Globus pallidus (tissue), 1 donor: ENCODE results near the gene C14orf180.
"Not testable (repeated sequence)": the region's sequence is repeated elsewhere in the genome, so short reads cannot be mapped to it uniquely, and the experiment has no call there.

Experiments used
- DNase-seq: peaks from one replicate; pipeline ENCODE4 v3.0.0-alpha.2; 2015; ENCODE audit warnings: low spot score

Gene C14orf180

DNA sequence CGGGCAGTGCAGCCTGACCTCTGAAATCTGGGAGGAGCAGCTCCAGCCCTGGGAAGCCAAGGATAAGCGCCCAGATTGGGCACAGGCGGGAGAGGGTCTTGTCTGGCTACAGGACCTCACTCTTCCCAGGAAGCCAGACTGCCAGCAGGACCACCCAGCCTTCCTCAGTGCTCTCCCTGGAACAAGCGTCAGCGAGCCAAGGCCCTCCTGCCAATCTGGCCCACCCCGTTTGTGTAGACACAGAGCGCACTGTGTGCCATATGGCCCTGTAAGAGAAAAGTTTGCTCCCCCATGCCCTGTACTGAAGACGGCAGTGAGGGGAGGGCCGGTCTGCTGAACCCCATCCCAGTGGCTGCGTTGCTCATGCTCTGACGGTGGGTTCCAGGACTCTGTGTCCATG, 1.2 kb upstream of the C14orf180 start:
- DNase-seq = no peak

DNA sequence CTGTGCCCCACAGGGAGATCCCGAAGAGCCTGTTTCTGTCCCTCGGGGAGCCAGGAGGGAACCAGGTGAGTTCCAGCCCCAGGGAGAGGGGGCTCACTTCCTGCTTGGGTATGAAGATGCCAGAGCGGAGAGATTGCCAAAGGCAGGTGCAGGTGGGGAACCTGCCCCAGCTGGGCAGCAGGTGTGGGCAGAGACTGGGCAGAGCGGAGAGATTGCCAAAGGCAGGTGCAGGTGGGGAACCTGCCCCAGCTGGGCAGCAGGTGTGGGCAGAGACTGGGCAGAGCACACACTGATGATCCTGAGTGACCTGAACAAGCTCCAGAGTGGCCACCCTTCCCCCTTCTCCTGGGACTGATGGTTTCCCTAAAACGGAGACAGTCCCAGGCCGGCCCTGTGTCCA, 375 bp downstream of the C14orf180 start:
- DNase-seq = not testable (repeated sequence)

DNA sequence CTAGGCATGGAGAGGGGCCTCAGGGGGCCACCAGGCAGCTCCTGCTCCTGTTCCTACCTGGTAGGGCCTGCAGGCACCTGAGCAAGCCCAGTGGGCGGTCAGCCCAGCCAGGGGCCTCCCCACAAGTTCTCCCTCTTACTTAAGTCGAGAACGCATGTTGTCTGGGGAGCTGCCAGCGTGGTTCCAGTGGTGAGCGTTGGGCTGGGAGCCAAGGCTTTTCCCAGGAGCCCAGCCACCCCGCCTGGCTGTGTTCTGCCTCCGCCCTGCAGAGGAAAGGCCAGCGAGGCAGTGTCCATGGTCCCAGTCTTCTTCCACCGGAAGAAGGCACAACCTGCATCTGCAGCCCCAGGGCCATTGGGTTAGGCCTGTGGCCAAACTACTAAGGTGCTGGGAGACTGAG, 1.4 kb downstream of the C14orf180 start:
- no peak for DNase-seq

DNA sequence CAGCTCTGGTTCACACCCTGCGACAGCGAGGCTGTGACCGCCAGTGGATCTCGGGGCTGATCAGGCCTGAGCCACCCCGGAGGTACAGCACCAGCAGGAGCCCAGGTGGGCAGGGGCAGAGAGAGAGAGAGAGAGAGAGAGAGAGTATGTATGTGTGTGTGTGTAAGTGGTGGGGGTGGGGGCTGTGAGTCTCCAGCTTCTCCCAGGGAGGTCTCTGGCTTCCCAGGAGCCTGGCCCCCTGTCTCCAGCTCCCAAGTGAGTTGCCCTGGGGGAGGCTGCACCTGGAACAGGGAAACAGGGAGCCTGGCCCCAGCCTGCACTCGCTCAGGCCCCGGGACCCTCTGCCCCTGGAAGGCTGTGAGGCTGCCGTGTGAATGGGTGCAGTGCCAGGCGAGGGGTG, 2.0 kb downstream of the C14orf180 start:
- no peak for DNase-seq

DNA sequence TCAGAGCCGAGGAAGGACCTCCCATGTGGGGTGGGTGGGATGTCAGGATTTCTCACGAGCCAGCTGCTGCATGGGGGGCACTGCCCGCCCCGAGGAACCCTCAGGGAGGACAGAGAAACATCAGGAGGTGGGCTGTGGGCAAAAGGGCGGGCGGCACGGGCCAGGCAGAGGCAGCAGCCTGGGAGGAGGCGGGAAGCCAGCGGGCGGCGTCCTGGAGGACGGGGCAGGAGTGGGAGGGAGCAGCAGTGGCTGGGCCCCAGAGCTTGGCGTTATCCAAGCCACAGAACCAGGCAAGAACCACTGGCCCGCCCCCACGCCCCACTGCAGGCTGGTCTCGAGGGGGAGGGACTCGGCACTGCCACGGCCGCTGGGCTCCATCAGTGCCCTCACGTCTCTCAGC, 2.4 kb downstream of the C14orf180 start:
- DNase-seq = no peak

DNA sequence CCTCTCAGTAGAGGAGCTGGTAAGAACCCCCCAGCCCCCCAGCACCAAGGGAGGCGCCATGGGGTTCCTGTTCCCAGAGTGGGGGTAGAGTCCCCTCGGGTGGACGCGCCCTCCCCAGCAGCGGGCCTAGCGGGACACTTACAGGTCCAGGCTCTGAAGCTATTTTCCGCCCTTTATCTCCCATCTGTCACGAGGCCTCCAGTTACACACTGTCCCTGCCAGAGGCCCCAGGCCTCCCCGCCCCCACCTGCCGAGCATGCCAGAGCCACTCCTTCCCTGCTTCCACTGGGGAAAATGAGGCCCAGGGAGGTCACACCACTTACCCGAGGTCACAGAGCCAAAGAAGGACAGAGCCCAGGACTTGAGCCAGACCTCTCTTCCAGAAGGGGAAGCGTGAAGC, 3.1 kb downstream of the C14orf180 start:
- DNase-seq = no peak

DNA sequence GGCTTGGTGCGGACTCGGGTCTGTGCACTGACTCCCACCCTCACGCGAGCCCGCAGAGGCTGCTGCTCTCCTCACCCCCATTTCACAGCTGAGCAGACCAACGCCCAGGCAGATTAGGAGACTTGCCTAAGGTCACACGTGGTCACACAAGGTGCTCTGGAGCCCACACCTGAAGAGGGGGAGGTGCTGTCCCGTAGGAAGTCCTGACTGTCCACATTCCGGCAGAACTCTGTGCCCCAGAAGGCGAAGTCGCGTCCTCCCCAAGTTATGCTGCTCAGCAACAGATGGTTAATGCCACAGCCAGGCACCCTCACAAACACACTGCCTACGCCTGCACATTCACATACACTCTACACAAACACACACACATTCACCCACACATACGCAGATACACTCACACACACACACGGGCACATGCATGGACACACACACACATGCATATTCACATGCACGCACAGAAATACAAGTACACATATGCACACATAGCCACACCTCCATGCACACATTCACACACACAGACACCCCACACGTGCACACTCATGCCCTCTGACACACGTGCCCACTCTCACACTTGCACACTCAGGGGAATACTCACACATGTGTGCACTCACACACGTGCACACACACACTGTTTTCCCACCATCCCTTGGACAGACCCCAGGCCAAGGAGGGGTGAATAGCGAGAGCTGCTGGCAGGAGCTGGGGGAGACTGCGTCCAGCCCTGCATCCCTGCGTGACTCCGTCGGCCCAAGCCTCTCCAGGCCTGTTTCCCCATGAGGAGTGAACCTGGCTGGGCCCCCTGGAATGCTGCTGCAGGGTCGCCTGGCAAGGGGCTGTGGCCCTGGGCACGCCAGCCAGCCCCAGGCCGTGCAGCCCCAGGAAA, 4.1 kb downstream of the C14orf180 start:
- no peak for DNase-seq

DNA sequence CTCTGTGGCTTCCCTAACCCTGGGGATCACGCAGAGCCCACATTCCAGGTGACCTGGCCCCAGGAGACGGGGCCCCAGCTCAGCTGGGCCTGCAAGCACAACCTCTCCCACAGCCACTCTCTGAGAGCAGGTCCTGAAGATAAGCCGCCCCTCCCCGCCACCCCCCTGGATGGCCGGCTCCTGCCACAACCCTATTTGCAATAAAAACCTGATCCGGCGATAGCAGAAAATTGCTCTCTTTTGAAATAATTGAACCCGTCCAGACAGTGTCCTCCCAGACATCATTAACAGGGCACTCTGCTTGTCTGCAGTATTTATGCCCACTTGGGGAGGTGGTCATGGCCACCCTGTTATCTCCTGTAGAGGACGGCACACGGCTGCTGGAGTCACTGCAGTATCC, 5.0 kb downstream of the C14orf180 start:
- no peak for DNase-seq

DNA sequence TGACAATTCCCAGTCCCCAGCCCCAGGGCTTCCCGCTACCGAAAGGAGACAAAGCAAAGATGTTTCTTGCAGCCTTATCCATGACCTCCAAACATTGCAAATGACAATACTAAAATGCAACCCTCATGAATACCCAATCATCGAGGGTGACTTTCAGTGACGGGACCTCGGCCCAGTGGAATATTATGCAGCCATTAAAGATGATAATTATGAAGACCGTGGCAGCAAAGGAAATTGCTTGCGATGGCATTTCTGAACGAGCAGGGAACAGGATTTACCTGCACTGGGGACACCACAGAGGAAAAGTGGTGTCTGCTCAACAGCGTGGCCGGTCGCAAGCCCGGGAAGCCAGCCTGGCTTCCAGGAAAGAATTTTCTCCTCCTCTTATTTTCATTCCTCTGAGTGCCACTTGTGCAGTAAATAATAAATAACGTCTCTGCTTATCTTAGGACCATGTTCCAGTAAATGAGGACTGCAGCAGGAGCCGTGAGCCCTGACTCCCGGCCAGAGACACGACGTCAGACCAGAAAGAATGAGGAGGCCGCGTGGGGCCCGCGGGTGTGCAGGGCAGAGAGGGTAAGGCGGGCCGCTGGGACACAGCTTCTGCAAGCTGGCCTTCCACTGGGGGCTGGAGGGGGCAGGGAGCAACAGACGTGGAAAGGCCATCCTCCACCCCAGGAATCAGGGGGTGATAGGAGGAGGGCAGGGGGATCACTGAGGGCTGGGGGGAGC, 6.6 kb downstream of the C14orf180 start:
- no peak for DNase-seq

DNA sequence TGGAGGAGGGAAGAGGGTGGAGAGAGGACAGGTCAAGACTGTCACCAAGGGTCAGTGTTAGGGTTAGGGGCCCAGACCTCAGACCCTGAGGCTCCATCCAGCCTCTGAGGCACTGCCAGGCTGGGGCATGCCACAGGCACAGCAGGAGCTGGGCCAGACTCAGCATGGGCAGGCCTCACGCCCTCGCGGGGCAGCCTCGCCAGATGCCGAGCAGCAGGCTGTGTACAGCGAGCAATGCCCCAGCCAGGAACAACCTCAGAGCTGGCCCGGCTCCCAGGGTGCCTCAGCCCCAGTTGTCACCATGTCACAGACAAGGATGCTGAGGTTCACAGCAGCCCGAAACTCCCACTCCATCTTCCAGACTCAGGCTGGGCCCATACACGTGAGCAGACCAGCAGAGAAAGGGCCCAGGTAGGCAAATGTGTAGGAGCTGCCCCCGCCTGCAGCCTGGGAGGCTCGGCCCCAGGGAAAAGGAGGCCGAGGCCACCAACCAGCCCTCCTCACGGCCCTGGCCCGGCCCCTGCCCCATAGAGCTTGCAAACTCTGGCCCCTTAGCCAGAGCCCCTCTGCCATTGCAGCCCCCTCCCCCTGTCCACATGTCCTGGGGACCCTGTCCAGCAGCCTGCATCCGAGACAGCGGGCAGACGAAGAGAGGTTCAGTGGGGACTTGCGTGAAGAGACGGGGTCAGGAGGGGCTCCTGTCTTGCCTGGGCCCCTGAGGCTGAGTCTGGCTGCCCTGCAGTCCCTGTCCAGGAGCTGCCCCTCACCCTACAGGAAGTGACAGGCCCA, 7.5 kb downstream of the C14orf180 start:
- peak; percentile 53 for DNase-seq

DNA sequence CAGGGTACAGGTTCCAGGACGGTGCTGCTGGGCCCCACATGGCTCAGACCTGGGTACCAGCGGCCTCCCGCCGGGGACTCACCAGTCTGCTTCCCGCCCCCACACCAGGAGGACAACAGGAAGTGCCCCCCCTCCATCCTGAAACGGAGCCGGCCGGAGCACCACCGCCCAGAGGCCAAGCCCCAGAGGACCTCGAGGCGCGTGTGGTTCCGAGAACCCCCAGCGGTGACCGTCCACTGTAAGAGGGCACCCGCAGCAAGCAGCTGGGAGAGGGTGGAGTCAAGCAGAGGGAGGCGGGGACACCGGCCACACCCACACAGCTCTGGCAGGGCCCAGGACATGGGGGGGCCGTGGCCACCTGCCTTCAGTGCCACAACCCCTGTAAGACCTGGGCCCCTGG, 8.1 kb downstream of the C14orf180 start:
- DNase-seq = no peak

DNA sequence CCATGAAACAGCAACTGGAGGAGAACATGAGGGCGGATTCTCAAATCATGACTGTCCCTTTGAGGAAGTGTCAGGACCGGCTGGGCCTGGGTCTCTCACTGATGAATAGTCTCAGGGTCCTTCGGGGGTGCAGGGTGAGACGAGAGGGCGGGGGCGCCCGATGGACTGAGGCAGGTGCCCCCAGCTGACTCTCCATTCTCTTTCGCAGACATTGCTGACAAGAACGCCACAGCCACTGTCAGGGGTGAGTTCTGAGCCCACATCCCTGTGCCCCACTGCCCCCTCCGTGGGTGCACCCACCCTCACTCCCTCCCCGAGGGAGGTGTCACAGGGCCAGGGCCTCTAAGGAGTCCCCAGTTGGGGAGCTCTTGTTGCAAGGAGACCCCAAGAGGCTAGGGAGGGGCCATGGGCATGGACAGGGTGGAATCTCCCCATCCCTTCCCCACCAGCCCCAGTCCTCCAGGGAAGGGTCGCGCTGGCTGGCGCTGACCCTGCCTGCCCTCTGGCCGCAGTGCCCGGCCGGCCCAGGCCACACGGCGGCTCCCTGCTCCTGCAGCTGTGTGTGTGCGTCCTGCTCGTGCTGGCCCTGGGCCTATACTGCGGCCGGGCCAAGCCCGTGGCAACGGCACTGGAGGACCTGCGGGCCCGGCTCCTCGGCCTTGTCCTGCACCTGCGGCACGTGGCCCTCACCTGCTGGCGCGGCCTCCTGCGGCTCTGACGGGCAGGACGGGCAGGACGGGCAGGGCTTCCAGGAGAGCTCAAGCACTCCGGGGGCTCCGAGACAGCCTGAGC, 8.7 kb downstream of the C14orf180 start:
- DNase-seq = no peak

DNA sequence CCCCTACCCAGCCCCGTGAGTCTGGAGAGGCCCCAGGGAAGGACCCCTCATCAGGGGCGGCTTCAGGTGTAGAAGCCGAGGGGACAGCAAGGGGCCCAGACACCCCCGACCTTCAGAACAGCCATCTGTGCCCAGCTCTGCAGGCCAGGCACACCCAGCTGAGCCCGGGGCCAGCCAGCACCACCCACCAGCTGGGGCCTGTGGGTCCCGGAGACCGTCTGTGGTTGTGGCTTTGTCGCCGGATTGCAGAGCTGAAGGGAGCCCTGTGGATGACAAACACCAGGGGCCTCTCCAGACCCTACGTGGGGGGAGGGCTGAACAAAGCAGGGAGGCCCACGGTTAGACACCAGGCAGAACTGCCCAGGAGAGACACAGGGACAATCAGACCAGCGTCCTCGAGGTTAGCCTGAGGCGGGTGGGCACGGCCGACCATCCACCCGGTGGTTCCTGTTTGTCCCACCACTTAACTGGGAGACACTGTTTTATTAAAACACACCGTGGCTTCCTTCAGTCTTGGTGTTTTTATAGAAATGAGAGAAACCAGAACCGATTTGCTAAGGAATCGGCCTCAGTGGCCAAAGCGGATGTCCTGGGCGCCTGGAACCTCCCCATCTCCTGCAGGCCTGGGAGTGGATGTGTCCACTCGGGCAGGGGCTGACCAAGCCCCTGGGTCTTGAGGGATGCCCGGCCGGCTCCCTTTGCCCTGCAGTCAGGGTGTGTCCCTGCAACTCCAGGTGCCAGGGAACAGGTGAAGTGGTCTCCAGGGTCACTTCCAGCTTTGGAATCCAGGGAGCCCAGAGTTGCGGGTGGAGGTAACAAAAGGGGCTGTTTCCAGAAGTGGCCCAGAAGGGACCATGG, 10.0 kb downstream of the C14orf180 start:
- DNase-seq = no peak

DNA sequence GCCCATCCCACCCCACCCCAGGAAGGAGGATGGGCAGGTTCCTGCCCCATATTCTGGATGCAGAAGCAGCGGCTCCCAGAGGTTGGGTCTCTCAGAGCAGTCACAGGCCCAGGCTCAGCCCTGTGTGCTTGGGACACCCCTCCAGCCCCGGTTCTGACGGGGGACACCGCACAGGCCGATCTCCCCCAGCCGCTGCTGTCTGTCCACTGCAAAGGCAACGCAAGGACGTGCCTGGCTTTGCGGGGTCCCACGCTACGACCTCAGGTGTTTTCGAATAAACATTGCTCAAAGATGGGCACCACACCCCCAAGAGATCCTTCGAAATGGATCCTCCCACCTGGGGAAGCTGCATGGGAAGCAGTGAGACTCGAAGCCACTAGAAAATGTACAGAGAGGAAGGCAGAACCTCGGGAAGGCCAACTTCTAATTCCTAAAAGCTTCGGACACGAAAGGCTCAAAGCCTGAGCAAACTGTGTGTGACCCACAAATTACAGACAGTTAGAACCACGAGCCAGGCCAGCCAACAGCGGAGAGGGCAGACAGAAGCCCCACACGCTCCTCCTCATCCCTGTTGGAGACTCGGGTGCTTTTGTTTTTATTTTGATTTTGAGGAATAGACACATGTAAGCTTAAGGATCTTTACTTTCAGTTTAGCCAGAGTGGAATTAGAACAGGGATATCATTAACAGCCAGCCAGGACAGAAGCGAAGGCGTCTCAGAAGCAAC, 10.8 kb downstream of the C14orf180 start:
- DNase-seq = no peak

DNA sequence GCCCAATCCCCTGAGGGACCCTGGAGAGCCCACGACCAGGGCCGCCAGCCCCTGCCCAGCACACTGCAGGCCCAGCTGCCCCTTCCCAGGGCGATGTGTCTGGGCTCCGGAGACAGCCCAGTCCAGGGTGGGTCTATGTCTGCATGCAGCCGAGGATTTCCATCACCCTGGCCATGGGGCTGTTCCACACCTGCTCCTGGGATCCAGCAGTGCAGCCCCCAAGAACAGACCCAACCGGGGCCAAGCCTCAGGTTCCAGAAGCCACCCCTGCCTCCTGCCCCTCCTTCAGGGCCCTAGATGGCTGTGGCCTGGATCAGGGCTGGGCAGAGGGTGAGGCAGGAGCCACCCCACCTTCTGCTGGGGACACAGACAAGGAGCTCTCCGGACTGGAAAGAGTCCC, 11.5 kb downstream of the C14orf180 start:
- no peak for DNase-seq

DNA sequence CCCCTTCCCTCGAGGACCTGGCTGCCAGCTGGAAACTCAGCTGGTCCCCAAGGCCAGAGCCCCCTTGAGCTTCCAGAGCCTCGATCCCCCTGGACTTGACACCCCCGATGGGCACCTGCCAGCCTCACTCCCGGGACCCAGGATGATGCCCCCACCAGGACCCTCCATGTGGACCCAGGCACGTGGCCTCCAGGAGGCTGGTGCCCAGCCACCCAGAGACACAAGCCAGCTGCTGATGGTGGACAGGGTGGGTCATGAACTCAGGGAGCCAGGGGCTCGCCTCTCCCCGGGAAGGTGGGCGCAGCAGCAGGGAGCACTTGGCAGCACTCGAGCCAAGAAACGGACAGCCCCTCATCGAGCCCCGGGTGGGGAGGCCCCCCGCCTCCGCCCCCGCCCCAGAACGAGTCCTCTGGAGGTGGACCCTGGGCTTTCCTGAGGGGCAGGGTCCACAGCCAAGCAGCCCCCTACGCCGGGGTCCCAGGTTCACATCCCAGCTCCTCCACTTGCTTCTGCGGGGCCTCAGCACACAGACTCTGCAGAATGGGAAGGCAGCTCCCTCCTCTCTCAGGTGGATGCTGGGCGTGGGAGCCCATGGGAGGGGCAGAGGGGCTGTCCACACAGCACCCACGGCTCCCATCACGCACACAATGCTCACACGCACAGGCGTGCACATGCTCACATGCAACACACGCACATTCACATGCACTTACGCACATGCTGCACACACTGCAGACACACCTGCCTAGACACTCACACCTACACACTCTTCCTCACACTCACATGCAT, 12.1 kb downstream of the C14orf180 start:
- DNase-seq = no peak

DNA sequence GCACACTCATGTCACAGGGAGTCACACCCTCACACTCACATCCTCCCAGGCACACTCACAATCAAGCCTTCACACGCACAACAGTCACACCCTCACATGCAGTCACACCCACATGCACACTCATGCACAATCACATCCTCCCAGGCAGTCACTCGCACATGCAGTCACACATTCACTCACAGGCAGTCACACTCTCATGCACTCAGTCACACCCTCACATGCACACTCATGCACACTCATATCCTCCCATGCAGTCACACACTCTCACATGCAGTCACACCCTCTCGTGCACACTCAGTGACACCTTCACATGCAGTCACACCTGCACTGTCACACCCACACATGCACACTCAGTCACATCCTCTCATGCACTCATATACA, 12.7 kb downstream of the C14orf180 start:
- DNase-seq = no peak

DNA sequence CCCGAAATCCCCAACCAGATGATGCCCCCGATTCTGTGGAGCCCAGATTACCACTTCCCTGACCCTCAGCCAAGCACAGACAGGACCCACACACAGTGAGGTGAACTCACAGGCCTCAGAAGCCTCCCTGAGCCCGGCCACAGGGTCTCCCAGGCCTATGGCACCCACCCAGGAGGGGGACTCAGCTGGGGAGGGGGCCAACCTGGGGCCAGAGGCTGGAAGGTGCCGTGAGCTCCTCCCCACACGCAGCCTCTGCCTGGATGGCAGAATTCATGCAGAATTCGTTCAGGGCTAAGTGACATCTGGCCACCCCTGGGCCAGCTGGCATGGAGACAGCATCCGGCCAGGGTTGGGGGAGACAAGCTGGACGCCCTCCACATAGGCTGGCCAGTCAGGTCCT, 13.2 kb downstream of the C14orf180 start:
- no peak for DNase-seq

DNA sequence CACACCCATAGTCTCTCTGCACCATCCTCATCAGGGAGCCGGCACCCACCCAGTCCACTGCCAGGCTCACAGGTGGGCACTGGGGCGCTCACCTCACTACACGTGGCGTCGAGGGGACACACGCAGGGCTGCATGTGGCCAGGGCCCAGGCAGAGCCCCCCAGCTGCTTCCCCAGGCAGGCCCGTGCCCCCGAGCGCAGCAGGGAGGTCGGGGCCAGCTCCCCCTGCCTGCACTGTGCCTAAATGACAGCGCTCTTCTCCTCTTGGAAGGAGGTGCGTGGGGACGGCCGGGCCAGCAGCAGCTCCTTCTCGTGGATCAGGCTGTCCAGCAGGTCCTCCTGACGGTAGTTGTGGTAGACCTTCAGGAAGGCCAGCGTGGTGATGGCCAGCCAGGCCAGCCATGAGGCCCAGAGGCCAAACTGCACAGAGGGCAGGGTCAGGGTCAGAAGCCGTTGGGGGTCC, 13.7 kb downstream of the C14orf180 start:
- no peak for DNase-seq
